Measurements from ENCODE around the gene TMEM61. TPM values are rescaled to one million over a fixed set of nuclear protein-coding genes. Genes with fewer than 3 reads are reported as not detected.

TMEM61 gene
- total RNA-seq, result not detected in 2 replicates

GRCh38 chr1:54980528-54981241 lies at the start of gene TMEM61:
TSS of gene TMEM61 (plus strand) at chr1:54980628. CDS start at chr1:54981066, 438 bp downstream.

GRCh38 chr1:54998677-54999076 lies 18.2 kb downstream of the TMEM61 start, which contains the start of gene BSND:
TSS of gene BSND (plus strand) at chr1:54998933. CDS start at chr1:54999187, 254 bp downstream.

GRCh38 chr1:55039342-55040082 lies 59.1 kb downstream of the TMEM61 start, which contains the start of gene PCSK9:
TSS of gene PCSK9 (plus strand) at chr1:55039548. CDS start at chr1:55039838, 290 bp downstream.

Other genes with a start within 250 kb of the TMEM61 start
- 2.0 and 4.1 TPM in 2 replicates for gene PARS2, start 216.1 kb upstream of the TMEM61 start, total RNA-seq
- gene TTC22, start 179.3 kb upstream of the TMEM61 start, total RNA-seq, result not detected in 2 replicates
- gene DHCR24, start 93.4 kb upstream of the TMEM61 start, total RNA-seq, result 116 and 244 TPM in 2 replicates
- not detected in 2 replicates for gene BSND, start 18.3 kb downstream of the TMEM61 start, total RNA-seq
- gene PCSK9, start 58.9 kb downstream of the TMEM61 start, total RNA-seq, result 0.07 TPM in 1 of 2 replicates, not detected in the other
- gene USP24, start 234.7 kb downstream of the TMEM61 start, total RNA-seq, result 56.8 and 69.1 TPM in 2 replicates